CD4-positive, alpha-beta T cell (primary cell): ENCODE results near the gene NR4A3. TPM values are rescaled to one million over a fixed set of nuclear protein-coding genes. Genes with fewer than 3 reads are reported as not detected.

ENCODE experiments used
- ATAC-seq: fragments of 200-7000 bp; cut with Tn5 transposase; one replicate; pipeline ENCODE4 v1.10.0; 2022; ENCODE audit warnings: mild to moderate bottlenecking; ENCODE audit not compliant: poor library complexity
- CTCF ChIA-PET: fragments of 350-600 bp; sonication (Branson Sonifier 250); formaldehyde crosslinking; loops from one replicate; lab custom pipeline; 2021; ENCODE audit warnings: antibody characterized with exemption, inconsistent platforms; lab: Charles Lee
- POLR2A ChIA-PET: fragments of 350-600 bp; sonication (Branson Sonifier 250); formaldehyde crosslinking; loops from one replicate; lab custom pipeline; 2021; ENCODE audit warnings: antibody characterized with exemption, inconsistent platforms; lab: Charles Lee
- DNase-seq, 14 experiments: peaks; one replicate each; pipeline ENCODE4 v3.0.0-alpha.2; 2013 to 2020; ENCODE audit warnings: mixed read lengths in 2 of 14
- H3K27ac ChIP-seq, 2 donors: one replicate each; pipeline versions ENCODE4 v1.5.1 to v1.7.0; 2013; ENCODE audit warnings: low read length in 2 of 2, low read depth in 1 of 2, mild to moderate bottlenecking in 1 of 2
- H3K27me3 ChIP-seq, 2 experiments: 1 replicate in 1 of 2; 2 replicates in 1 of 2; pipeline versions ENCODE4 v1.6.1 to v1.7.0; 2013; ENCODE audit warnings: low read length in 2 of 2, control low read depth in 1 of 2, mild to moderate bottlenecking in 1 of 2, moderate library complexity in 1 of 2; ENCODE audit not compliant: insufficient read depth in 2 of 2, control insufficient read depth in 1 of 2
- H3K36me3 ChIP-seq: one replicate; pipeline ENCODE4 v1.6.1; 2013; ENCODE audit warnings: low read length, control low read depth; ENCODE audit not compliant: insufficient read depth
- H3K4me1 ChIP-seq: one replicate; pipeline ENCODE4 v1.6.1; 2013; ENCODE audit warnings: low read length, control low read depth; ENCODE audit not compliant: insufficient read depth
- H3K4me3 ChIP-seq: one replicate; pipeline ENCODE4 v1.5.1; 2013; ENCODE audit warnings: mild to moderate bottlenecking, low read length, moderate library complexity
- H3K9me3 ChIP-seq, 2 experiments: 1 replicate in 1 of 2; 2 replicates in 1 of 2; pipeline versions ENCODE4 v1.6.1 to v1.7.0; 2013; ENCODE audit warnings: low read length in 2 of 2, mild to moderate bottlenecking in 2 of 2, control low read depth in 1 of 2, moderate library complexity in 1 of 2; ENCODE audit not compliant: control insufficient read depth in 1 of 2, insufficient read depth in 1 of 2
- H3K27ac Mint-ChIP-seq: one replicate; pipeline ENCODE4 v1.8.0; 2020; ENCODE audit warnings: mixed read lengths
- H3K27me3 Mint-ChIP-seq: one replicate; pipeline ENCODE4 v1.8.0; 2021; ENCODE audit warnings: mixed read lengths
- H3K36me3 Mint-ChIP-seq: one replicate; pipeline ENCODE4 v1.8.0; 2021; ENCODE audit warnings: low read depth, mixed read lengths
- H3K4me1 Mint-ChIP-seq: one replicate; pipeline ENCODE4 v1.8.0; 2021; ENCODE audit warnings: low read depth, mixed read lengths
- H3K4me3 Mint-ChIP-seq: one replicate; pipeline ENCODE4 v1.8.0; 2020; ENCODE audit warnings: mild to moderate bottlenecking, mixed read lengths
- H3K9me3 Mint-ChIP-seq: one replicate; pipeline ENCODE4 v1.8.0; 2020; ENCODE audit warnings: mixed read lengths
- CTCF ChIP-seq: fragments of 200-600 bp; IDR thresholded peaks from one replicate; pipeline ENCODE4 v1.8.0; 2022; ENCODE audit warnings: antibody characterized with exemption, mild to moderate bottlenecking
- intact Hi-C, 2 experiments: fragments of 100-400 bp; cut with DNase I in 1 of 2; cut with micrococcal nuclease in 1 of 2; formaldehyde crosslinking; loops; one replicate each; pipeline versions ENCODE4 v1.15.1 to v1.9.0; 2023 to 2025; cut with DNase I, micrococcal nuclease
- total RNA-seq, 174 experiments: library from RNA in 2 of 174; stranded (reverse) in 2 of 174; gene quantifications; one replicate each; pipeline ENCODE4 v1.2.3 and lab custom pipeline; 2021 to 2026

The NR4A3 gene
- total RNA-seq, 2 experiments from 2014 or later, result 42.4 to 44.6 TPM

GRCh38 chr9:99807956-99808355 lies 13.7 kb upstream of the NR4A3 start:
- Histone ChIP-seq H3K27ac (no peak overlapping the region), H3K36me3 (no peaks in the 10 kb centered on the region), H3K27me3 (no peaks in the 10 kb centered on the region), H3K4me1 (no peaks in the 10 kb centered on the region), H3K9me3 (no peaks in the 10 kb centered on the region), H3K4me3 (no peak overlapping the region)
- Mint-ChIP-seq H3K9me3 (no peaks in the 10 kb centered on the region), H3K4me3 (no peak overlapping the region), H3K27me3 (peaks cover 4% of the 10 kb centered on the region), H3K4me1 (no peaks in the 10 kb centered on the region), H3K36me3 (no peaks in the 10 kb centered on the region), H3K27ac (no peak overlapping the region)
- ATAC-seq (no peak), DNase-seq (no peak)
- intact Hi-C loops, result loop anchor here (1.0 to 10.0 kb wide), 7 partner anchors 11 to 789 kb away; no protein-coding TSS in a partner anchor
- no peak for TF ChIP-seq CTCF
- ChIA-PET POLR2A (no interaction called here), CTCF (no interaction called here)

- DNase-seq, result no peak
Measured at GRCh38 chr9:99808454-99808853, 13.2 kb upstream of the NR4A3 start.

GRCh38 chr9:99809586-99810319 lies 11.9 kb upstream of the NR4A3 start:
- POLR2A ChIA-PET, result interaction anchor here (1.7 kb wide), 1 partner anchor 9 kb away, joined by 12 read pairs; no protein-coding TSS in a partner anchor
- Mint-ChIP-seq H3K36me3 (no peaks in the 10 kb centered on the region), H3K4me1 (no peaks in the 10 kb centered on the region), H3K9me3 (no peaks in the 10 kb centered on the region), H3K27ac (no peak overlapping the region), H3K27me3 (peaks cover 4% of the 10 kb centered on the region), H3K4me3 (no peak overlapping the region)
- intact Hi-C loops, result loop anchor here (5.0 to 10.0 kb wide), 4 partner anchors 408 to 788 kb away; no protein-coding TSS in a partner anchor
- Histone ChIP-seq H3K27ac (no peak overlapping the region), H3K4me3 (no peak overlapping the region), H3K4me1 (no peaks in the 10 kb centered on the region), H3K9me3 (no peaks in the 10 kb centered on the region), H3K27me3 (no peaks in the 10 kb centered on the region), H3K36me3 (no peaks in the 10 kb centered on the region)
- ATAC-seq (no peak), DNase-seq (peak in 1 of 14 experiments; percentile 18)
- CTCF ChIA-PET, result interaction anchor here (0.7 to 1.5 kb wide), 2 partner anchors 10 to 15 kb away, joined by 3 read pairs; no protein-coding TSS in a partner anchor
- TF ChIP-seq CTCF, result no peak

More at GRCh38 chr9:99808454-99808853, 13.2 kb upstream of the NR4A3 start:
- H3K4me1 ChIP-seq, result no peaks in the 10 kb centered on the region
- peaks cover 4% of the 10 kb centered on the region for H3K27me3 Mint-ChIP-seq
- no peak overlapping the region for H3K4me3 Mint-ChIP-seq
- TF ChIP-seq CTCF, result no peak
- H3K9me3 Mint-ChIP-seq, result no peaks in the 10 kb centered on the region
- no peaks in the 10 kb centered on the region for H3K36me3 ChIP-seq
- CTCF ChIA-PET, result no interaction called here
- H3K27ac Mint-ChIP-seq, result no peak overlapping the region
- H3K4me3 ChIP-seq, result no peak overlapping the region
- no peaks in the 10 kb centered on the region for H3K27me3 ChIP-seq
- H3K27ac ChIP-seq, result no peak overlapping the region
- POLR2A ChIA-PET, result no interaction called here
- H3K9me3 ChIP-seq, result no peaks in the 10 kb centered on the region
- H3K4me1 Mint-ChIP-seq, result no peaks in the 10 kb centered on the region
- no peaks in the 10 kb centered on the region for H3K36me3 Mint-ChIP-seq
- ATAC-seq, result no peak
- intact Hi-C loops, result loop anchor here (5.0 to 10.0 kb wide), 4 partner anchors 409 to 789 kb away; no protein-coding TSS in a partner anchor
